Activated CD4-positive, alpha-beta T cell treated with anti-CD3 and anti-CD28 coated beads, Interleukin-2, amount 10 ng/mL, durations not matched to agents 7 days and 5 days (primary cell): Measurements from ENCODE around the gene DOP1B. TPM values are rescaled to one million over a fixed set of nuclear protein-coding genes. Genes with fewer than 3 reads are reported as not detected.

Experiments used
- CTCF ChIA-PET: fragments of 350-600 bp; sonication (Branson Sonifier 250); formaldehyde crosslinking; loops from one replicate; lab custom pipeline; 2021; ENCODE audit warnings: antibody characterized with exemption; lab: Charles Lee
- POLR2A ChIA-PET: fragments of 350-600 bp; sonication (Branson Sonifier 250); formaldehyde crosslinking; loops from one replicate; lab custom pipeline; 2021; ENCODE audit warnings: antibody characterized with exemption; lab: Charles Lee
- DNase-seq: peaks from one replicate; pipeline ENCODE4 v3.0.0-alpha.2; 2020
- H3K27ac Mint-ChIP-seq: one replicate; pipeline ENCODE4 v1.8.0; 2021; ENCODE audit warnings: mild to moderate bottlenecking, moderate library complexity, mixed read lengths
- H3K27me3 Mint-ChIP-seq: one replicate; pipeline ENCODE4 v1.8.0; 2021; ENCODE audit warnings: mixed read lengths
- H3K36me3 Mint-ChIP-seq: one replicate; pipeline ENCODE4 v1.8.0; 2021; ENCODE audit warnings: low read depth, mixed read lengths
- H3K4me1 Mint-ChIP-seq: one replicate; pipeline ENCODE4 v1.8.0; 2021; ENCODE audit warnings: mixed read lengths
- H3K4me3 Mint-ChIP-seq: one replicate; pipeline ENCODE4 v1.8.0; 2021; ENCODE audit warnings: mild to moderate bottlenecking, moderate library complexity, mixed read lengths
- H3K9me3 Mint-ChIP-seq: one replicate; pipeline ENCODE4 v1.8.0; 2021; ENCODE audit warnings: mixed read lengths
- total RNA-seq, 2 experiments: library from RNA; stranded (reverse); gene quantifications; one replicate each; pipeline ENCODE4 v1.2.3, GENCODE V29; 2021

DOP1B gene
- total RNA-seq, 2 experiments from 2014 or later: 24.6 to 24.7 TPM

- Mint-ChIP-seq H3K9me3 (no peaks in the 10 kb centered on the region), H3K4me1 (peaks cover 24% of the 10 kb centered on the region), H3K27me3 (no peaks in the 10 kb centered on the region), H3K4me3 (no peak overlapping the region), H3K27ac (no peak overlapping the region), H3K36me3 (peaks cover 43% of the 10 kb centered on the region)
- no peak for DNase-seq
- CTCF ChIA-PET: interaction anchor here (0.5 to 0.7 kb wide), 3 partner anchors 14 to 139 kb away, joined by 3 read pairs; no protein-coding TSS in a partner anchor
- POLR2A ChIA-PET: no interaction called here
These were observed 10.1 kb downstream of the DOP1B start for GRCh38 chr21:36166705-36167104.

- ChIA-PET POLR2A (no interaction called here), CTCF (no interaction called here)
- Mint-ChIP-seq H3K9me3 (no peaks in the 10 kb centered on the region), H3K4me3 (no peak overlapping the region), H3K36me3 (peaks cover 44% of the 10 kb centered on the region), H3K27me3 (no peaks in the 10 kb centered on the region), H3K4me1 (peaks cover 26% of the 10 kb centered on the region), H3K27ac (no peak overlapping the region)
- no peak for DNase-seq
These were observed 10.9 kb downstream of the DOP1B start for GRCh38 chr21:36167541-36167940.

GRCh38 chr21:36169470-36170128, 13.0 kb downstream of the DOP1B start:
- H3K36me3 Mint-ChIP-seq: peaks cover 42% of the 10 kb centered on the region
- peaks cover 17% of the 10 kb centered on the region for H3K4me1 Mint-ChIP-seq
- no peak for DNase-seq
- POLR2A ChIA-PET: interaction anchor here (0.6 kb wide), 1 partner anchor 1207 kb away, joined by 3 read pairs; no protein-coding TSS in a partner anchor
- no peaks in the 10 kb centered on the region for H3K9me3 Mint-ChIP-seq
- H3K4me3 Mint-ChIP-seq: no peak overlapping the region
- H3K27me3 Mint-ChIP-seq: no peaks in the 10 kb centered on the region
- CTCF ChIA-PET: interaction anchor here (0.7 to 1.1 kb wide), 2 partner anchors 40 to 1646 kb away, joined by 3 to 5 read pairs; no protein-coding TSS in a partner anchor
- H3K27ac Mint-ChIP-seq: peak overlapping the region; percentile 77

GRCh38 chr21:36170823-36171222, 14.2 kb downstream of the DOP1B start:
- peaks cover 42% of the 10 kb centered on the region for H3K36me3 Mint-ChIP-seq
- H3K27ac Mint-ChIP-seq: peak overlapping the region; percentile 39
- CTCF ChIA-PET: interaction anchor here (0.6 to 0.8 kb wide), 2 partner anchors 19 to 149 kb away, joined by 3 read pairs; partner anchors contain the start of gene MORC3
- H3K4me3 Mint-ChIP-seq: no peak overlapping the region
- H3K4me1 Mint-ChIP-seq: peaks cover 28% of the 10 kb centered on the region
- POLR2A ChIA-PET: no interaction called here
- H3K9me3 Mint-ChIP-seq: no peaks in the 10 kb centered on the region
- no peak for DNase-seq
- no peaks in the 10 kb centered on the region for H3K27me3 Mint-ChIP-seq

- no peak overlapping the region for H3K27ac Mint-ChIP-seq
- H3K9me3 Mint-ChIP-seq: no peaks in the 10 kb centered on the region
- peaks cover 41% of the 10 kb centered on the region for H3K36me3 Mint-ChIP-seq
- H3K4me1 Mint-ChIP-seq: peaks cover 33% of the 10 kb centered on the region
- CTCF ChIA-PET: interaction anchor here (0.6 to 1.3 kb wide), 2 partner anchors 32 to 149 kb away, joined by 3 read pairs; partner anchors contain the start of gene MORC3
- no peak for DNase-seq
- H3K27me3 Mint-ChIP-seq: no peaks in the 10 kb centered on the region
- POLR2A ChIA-PET: no interaction called here
- H3K4me3 Mint-ChIP-seq: no peak overlapping the region
These were observed 14.7 kb downstream of the DOP1B start for GRCh38 chr21:36171336-36171735.

- peaks cover 38% of the 10 kb centered on the region for H3K36me3 Mint-ChIP-seq
- H3K4me1 Mint-ChIP-seq: peaks cover 33% of the 10 kb centered on the region
- POLR2A ChIA-PET: no interaction called here
- no peak overlapping the region for H3K4me3 Mint-ChIP-seq
- no peaks in the 10 kb centered on the region for H3K27me3 Mint-ChIP-seq
- H3K9me3 Mint-ChIP-seq: no peaks in the 10 kb centered on the region
- no peak for DNase-seq
- CTCF ChIA-PET: interaction anchor here (1.3 kb wide), 1 partner anchor 31 kb away, joined by 3 read pairs; no protein-coding TSS in a partner anchor
- H3K27ac Mint-ChIP-seq: peak overlapping the region; percentile 72
These were observed 15.2 kb downstream of the DOP1B start for GRCh38 chr21:36171741-36172331.

- DNase-seq: no peak
- H3K36me3 Mint-ChIP-seq: peaks cover 22% of the 10 kb centered on the region
- peak overlapping the region; percentile 82 for H3K27ac Mint-ChIP-seq
- POLR2A ChIA-PET: no interaction called here
- H3K9me3 Mint-ChIP-seq: no peaks in the 10 kb centered on the region
- CTCF ChIA-PET: interaction anchor here (1.1 to 1.7 kb wide), 3 partner anchors 29 to 66 kb away, joined by 3 to 5 read pairs (median 4); no protein-coding TSS in a partner anchor
- peaks cover 34% of the 10 kb centered on the region for H3K4me1 Mint-ChIP-seq
- H3K4me3 Mint-ChIP-seq: no peak overlapping the region
- H3K27me3 Mint-ChIP-seq: no peaks in the 10 kb centered on the region
These were observed 18.2 kb downstream of the DOP1B start for GRCh38 chr21:36174780-36175179.

GRCh38 chr21:36175771-36176565, 19.3 kb downstream of the DOP1B start:
- POLR2A ChIA-PET: interaction anchor here (0.6 kb wide), 1 partner anchor 21 kb away, joined by 3 read pairs; no protein-coding TSS in a partner anchor
- Mint-ChIP-seq H3K4me1 (peaks cover 31% of the 10 kb centered on the region), H3K9me3 (no peaks in the 10 kb centered on the region), H3K27me3 (no peaks in the 10 kb centered on the region), H3K4me3 (no peak overlapping the region), H3K36me3 (peaks cover 15% of the 10 kb centered on the region), H3K27ac (peak overlapping the region; percentile 48)
- DNase-seq: no peak
- CTCF ChIA-PET: interaction anchor here (0.9 to 1.7 kb wide), 4 partner anchors 9 to 28 kb away, joined by 3 to 5 read pairs (median 4); no protein-coding TSS in a partner anchor

GRCh38 chr21:36178349-36178748, 21.7 kb downstream of the DOP1B start:
- H3K9me3 Mint-ChIP-seq: no peaks in the 10 kb centered on the region
- peaks cover 30% of the 10 kb centered on the region for H3K4me1 Mint-ChIP-seq
- no peak overlapping the region for H3K4me3 Mint-ChIP-seq

GRCh38 chr21:36179145-36179544, 22.5 kb downstream of the DOP1B start:
- ChIA-PET CTCF (no interaction called here), POLR2A (no interaction called here)
- Mint-ChIP-seq H3K4me1 (peaks cover 28% of the 10 kb centered on the region), H3K27ac (no peak overlapping the region), H3K4me3 (no peak overlapping the region), H3K36me3 (peaks cover 8% of the 10 kb centered on the region), H3K9me3 (no peaks in the 10 kb centered on the region), H3K27me3 (no peaks in the 10 kb centered on the region)
- DNase-seq: no peak

More at GRCh38 chr21:36178349-36178748, 21.7 kb downstream of the DOP1B start:
- no peaks in the 10 kb centered on the region for H3K27me3 Mint-ChIP-seq
- H3K36me3 Mint-ChIP-seq: peaks cover 12% of the 10 kb centered on the region
- no peak overlapping the region for H3K27ac Mint-ChIP-seq
- POLR2A ChIA-PET: no interaction called here
- CTCF ChIA-PET: interaction anchor here (0.6 kb wide), 1 partner anchor 185 kb away, joined by 3 read pairs; no protein-coding TSS in a partner anchor
- DNase-seq: no peak

- no peak overlapping the region for H3K27ac Mint-ChIP-seq
- H3K4me1 Mint-ChIP-seq: peaks cover 20% of the 10 kb centered on the region
- no peak overlapping the region for H3K4me3 Mint-ChIP-seq
- H3K9me3 Mint-ChIP-seq: no peaks in the 10 kb centered on the region
- H3K36me3 Mint-ChIP-seq: peaks cover 8% of the 10 kb centered on the region
- CTCF ChIA-PET: interaction anchor here (0.6 kb wide), 1 partner anchor 367 kb away, joined by 3 read pairs; no protein-coding TSS in a partner anchor
- DNase-seq: no peak
- H3K27me3 Mint-ChIP-seq: no peaks in the 10 kb centered on the region
- POLR2A ChIA-PET: no interaction called here
These were observed 24.3 kb downstream of the DOP1B start for GRCh38 chr21:36180963-36181362.

- H3K4me1 Mint-ChIP-seq: peaks cover 19% of the 10 kb centered on the region
- no peak overlapping the region for H3K27ac Mint-ChIP-seq
- no peak overlapping the region for H3K4me3 Mint-ChIP-seq
- no peaks in the 10 kb centered on the region for H3K27me3 Mint-ChIP-seq
- DNase-seq: no peak
- H3K36me3 Mint-ChIP-seq: peaks cover 12% of the 10 kb centered on the region
- H3K9me3 Mint-ChIP-seq: no peaks in the 10 kb centered on the region
- ChIA-PET POLR2A (no interaction called here), CTCF (no interaction called here)
These were observed 26.6 kb downstream of the DOP1B start for GRCh38 chr21:36183144-36183795.
